GM23248 (cell line): ENCODE data around the gene EMILIN2. TPM values are rescaled to one million over a fixed set of nuclear protein-coding genes. Genes with fewer than 3 reads are reported as not detected.

Source experiments
- DNase-seq: peaks from one replicate; pipeline ENCODE4 v3.0.0-alpha.2; 2015
- H2AFZ ChIP-seq: fragments of 200-600 bp; sonication (generic); 2 replicates; pipeline ENCODE4 v1.6.1; 2016; ENCODE audit warnings: antibody characterized with exemption
- H3F3A ChIP-seq: fragments of 200-600 bp; sonication (generic); 2 replicates; pipeline ENCODE4 v1.6.1; 2016; ENCODE audit warnings: mild to moderate bottlenecking, antibody characterized with exemption, mixed run types; ENCODE audit not compliant: insufficient read depth
- H3K27ac ChIP-seq: fragments of 200-600 bp; sonication (generic); 2 replicates; pipeline ENCODE4 v1.5.1; 2016; ENCODE audit warnings: mild to moderate bottlenecking
- H3K27me3 ChIP-seq: fragments of 200-600 bp; sonication (generic); replicated peaks from 2 replicates; pipeline ENCODE4 v1.6.1; 2016; ENCODE audit warnings: mild to moderate bottlenecking; ENCODE audit not compliant: insufficient read depth
- H3K36me3 ChIP-seq: fragments of 200-600 bp; sonication (generic); 2 replicates; pipeline ENCODE4 v1.6.1; 2016; ENCODE audit warnings: low read depth, mild to moderate bottlenecking
- H3K4me1 ChIP-seq: fragments of 200-600 bp; sonication (generic); 2 replicates; pipeline ENCODE4 v1.6.1; 2016; ENCODE audit warnings: mild to moderate bottlenecking; ENCODE audit not compliant: insufficient read depth
- H3K4me2 ChIP-seq: fragments of 200-600 bp; sonication (generic); one replicate; pipeline ENCODE4 v1.6.1; 2016; ENCODE audit warnings: mild to moderate bottlenecking; ENCODE audit not compliant: unreplicated experiment
- H3K4me3 ChIP-seq: fragments of 200-600 bp; sonication (generic); 2 replicates; pipeline ENCODE4 v1.5.1; 2016; ENCODE audit warnings: mild to moderate bottlenecking
- H3K79me2 ChIP-seq: fragments of 200-600 bp; sonication (generic); 2 replicates; pipeline ENCODE4 v1.6.1; 2016; ENCODE audit warnings: mild to moderate bottlenecking; ENCODE audit not compliant: insufficient read depth
- H3K9ac ChIP-seq: fragments of 200-600 bp; sonication (generic); 2 replicates; pipeline ENCODE4 v1.6.1; 2016; ENCODE audit warnings: mild to moderate bottlenecking
- H3K9me2 ChIP-seq: fragments of 200-600 bp; sonication (generic); 2 replicates; pipeline ENCODE4 v1.6.1; 2016; ENCODE audit warnings: mixed run types, mild to moderate bottlenecking, moderate library complexity; ENCODE audit not compliant: insufficient read depth
- H3K9me3 ChIP-seq: fragments of 200-600 bp; sonication (generic); one replicate; pipeline ENCODE4 v1.6.1; 2017; ENCODE audit warnings: low read depth
- H4K20me1 ChIP-seq: fragments of 200-600 bp; sonication (generic); 2 replicates; pipeline ENCODE4 v1.6.0; 2016; ENCODE audit not compliant: insufficient read depth
- EZH2 ChIP-seq: fragments of 200-600 bp; sonication (generic); IDR thresholded peaks from 2 replicates; pipeline ENCODE4 v1.6.1; 2018; ENCODE audit warnings: antibody characterized with exemption, mild to moderate bottlenecking; ENCODE audit not compliant: insufficient read depth, poor library complexity, severe bottlenecking
- EZH2phosphoT487 ChIP-seq: fragments of 200-600 bp; sonication (generic); IDR thresholded peaks from 2 replicates; pipeline ENCODE4 v1.6.1; 2018; ENCODE audit warnings: antibody characterized with exemption, moderate library complexity, mild to moderate bottlenecking, low read depth; ENCODE audit not compliant: insufficient read depth
- WGBS, 2 experiments: methylation state at CpG; one replicate each; pipeline ENCODE4 v1.1.6; 2015 to 2017; ENCODE audit warnings: low lambda C conversion rate in 2 of 2, low coverage in 1 of 2; ENCODE audit errors: missing lambda C conversion rate in 2 of 2; 5-methylcytosine and 5-hydroxymethylcytosine counted together
- in situ Hi-C: fragments of 300-500 bp; cut with MboI; formaldehyde crosslinking; loops from 2 replicates; pipeline ENCODE4 v1.15.0; 2020
- polyA plus RNA-seq: library from polyadenylated mRNA; unstranded; fragments of >200 nt; fragmentation: Nextera tagmentation; extraction: Ambion mirVana; gene quantifications from 2 replicates; pipeline ENCODE4 v1.2.1, GENCODE V29; 2016
- total RNA-seq: library from RNA; depleted of rRNA; stranded (reverse); fragments of >200 nt; shearing (Covaris generic); gene quantifications from 2 replicates; pipeline ENCODE4 v1.2.3, GENCODE V29; 2014

The EMILIN2 gene
- total and polyA plus RNA-seq, 2 experiments from 2014 or later = 9.0 to 23.9 TPM

DNA sequence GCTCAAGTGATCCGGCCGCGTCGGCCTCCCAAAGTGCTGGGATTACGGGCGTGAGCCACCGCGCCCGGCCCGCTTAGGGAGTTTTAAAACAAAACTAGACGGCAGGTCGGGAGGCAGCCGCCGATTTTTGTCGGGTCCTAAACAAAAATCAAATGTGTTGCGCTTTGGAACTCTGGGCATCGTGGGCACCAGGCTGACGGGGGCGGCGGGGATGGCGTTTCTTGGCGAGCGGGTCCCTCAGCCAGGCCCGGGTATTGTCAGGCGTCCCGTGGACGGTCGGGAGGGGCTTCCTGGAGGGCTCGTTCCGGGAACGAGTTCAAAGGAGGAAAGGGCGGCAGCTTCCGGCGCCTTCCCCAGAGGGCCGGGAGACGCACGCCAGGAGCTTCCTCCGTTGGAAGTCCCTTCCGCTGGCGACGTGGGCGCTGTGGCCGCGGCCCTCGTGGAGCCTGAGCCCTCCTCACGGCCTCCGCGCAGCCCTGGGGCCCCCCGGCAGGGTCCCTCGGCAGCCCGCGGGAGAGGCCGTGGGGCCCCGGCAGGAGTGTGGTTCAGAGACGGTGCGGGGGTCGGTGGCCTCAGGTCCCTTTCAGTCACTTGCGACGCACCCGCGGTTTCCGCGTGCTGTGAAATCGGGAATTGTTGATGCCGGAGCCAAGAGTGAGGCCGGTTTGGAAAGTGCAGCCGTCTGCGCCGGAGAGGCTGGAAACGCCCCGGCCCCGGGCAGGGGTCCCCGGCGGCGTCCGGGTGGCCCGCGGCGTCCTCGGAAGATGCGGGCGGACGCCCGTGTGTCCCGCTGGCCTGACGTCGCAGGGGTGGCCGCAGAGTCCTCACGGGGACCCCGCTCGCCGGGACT, 59.3 kb downstream of the EMILIN2 start:
- Histone ChIP-seq H3F3A (peaks cover 35% of the 10 kb centered on the region), H3K9me3 (no peaks in the 10 kb centered on the region), H3K4me1 (peaks cover 24% of the 10 kb centered on the region), H3K9me2 (no peaks in the 10 kb centered on the region), H3K36me3 (no peaks in the 10 kb centered on the region), H2AFZ (peak overlapping the region; percentile 75), H4K20me1 (no peaks in the 10 kb centered on the region), H3K9ac (peak overlapping the region; percentile 84), H3K27ac (0 out of 2 replicates have a peak overlapping the region, but pooled peaks have one; percentile 4), H3K4me2 (peak overlapping the region; percentile 57), H3K27me3 (no peaks in the 10 kb centered on the region), H3K4me3 (peak overlapping the region; percentile 77), H3K79me2 (no peaks in the 10 kb centered on the region)
- WGBS, 2 experiments = 12% methylated on average over 76 to 86 of the region's 92 CpGs
- TF ChIP-seq EZH2phosphoT487 = no peak
- TF ChIP-seq EZH2 = no peak
- DNase-seq = peak; percentile 69
- in situ Hi-C loops = no loop called here

DNA sequence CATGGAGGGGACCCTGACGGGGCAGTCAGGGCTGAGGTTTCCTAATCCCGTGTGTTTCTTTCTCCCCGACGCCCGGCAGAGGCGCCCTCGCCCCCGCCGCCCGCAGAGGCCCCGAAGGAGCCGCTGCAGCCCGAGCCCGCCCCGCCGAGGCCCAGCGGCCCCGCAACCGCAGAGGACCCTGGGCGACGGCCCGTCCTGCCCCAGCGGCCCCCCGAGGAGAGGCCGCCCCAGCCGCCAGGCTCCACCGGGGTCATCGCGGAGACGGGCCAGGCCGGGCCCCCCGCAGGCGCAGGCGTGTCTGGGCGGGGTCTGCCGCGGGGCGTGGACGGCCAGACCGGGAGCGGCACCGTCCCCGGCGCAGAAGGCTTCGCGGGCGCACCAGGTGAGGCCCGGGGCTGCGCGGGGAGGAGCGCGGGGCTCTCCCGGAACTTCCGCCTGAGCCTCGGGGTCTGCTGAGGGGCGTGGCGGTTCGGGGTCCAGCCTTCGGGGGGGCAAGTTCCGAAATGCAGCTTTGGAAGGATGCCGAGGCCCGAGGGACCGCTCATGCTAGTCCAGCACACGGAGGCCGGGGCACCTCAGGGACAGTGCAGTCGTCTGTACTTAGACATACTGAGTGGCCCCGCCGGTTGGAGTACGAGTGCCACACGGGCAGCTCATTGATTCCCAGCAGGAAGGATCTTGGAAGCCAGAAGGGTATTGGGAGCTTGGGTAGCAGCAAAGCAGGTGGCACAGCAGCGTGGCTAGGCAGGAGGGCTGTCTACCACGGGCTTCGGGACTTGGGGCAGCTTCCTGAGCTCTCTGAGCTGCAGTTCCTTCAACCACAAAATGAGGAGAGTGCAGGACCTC, 60.1 kb downstream of the EMILIN2 start:
- Histone ChIP-seq H3F3A (peaks cover 27% of the 10 kb centered on the region), H3K4me3 (peak overlapping the region; percentile 77), H3K4me2 (peak overlapping the region; percentile 60), H2AFZ (peak overlapping the region; percentile 75), H3K79me2 (no peaks in the 10 kb centered on the region), H3K27me3 (no peaks in the 10 kb centered on the region), H3K9me2 (no peaks in the 10 kb centered on the region), H3K4me1 (peaks cover 15% of the 10 kb centered on the region), H3K27ac (0 out of 2 replicates have a peak overlapping the region, but pooled peaks have one; percentile 4), H3K9ac (peak overlapping the region; percentile 84), H3K9me3 (no peaks in the 10 kb centered on the region), H4K20me1 (no peaks in the 10 kb centered on the region), H3K36me3 (no peaks in the 10 kb centered on the region)
- WGBS, 2 experiments = 7% methylated on average over 48 to 49 of the region's 73 CpGs
- no peak for TF ChIP-seq EZH2phosphoT487
- no peak for TF ChIP-seq EZH2
- in situ Hi-C loops = no loop called here
- DNase-seq = peak; percentile 69

GRCh38 chr18:2907550-2908135, 60.8 kb downstream of the EMILIN2 start:
- TF ChIP-seq EZH2phosphoT487 (no peak), EZH2 (no peak)
- in situ Hi-C loops = no loop called here
- no peak for DNase-seq
- peak overlapping the region; percentile 60 for H3K4me2 ChIP-seq
- H2AFZ ChIP-seq = peak overlapping the region; percentile 75; the same call in 1 of the 2 replicates
- H3K79me2 ChIP-seq = no peaks in the 10 kb centered on the region
- H3K36me3 ChIP-seq = no peaks in the 10 kb centered on the region
- no peaks in the 10 kb centered on the region for H3K27me3 ChIP-seq
- 90 to 93% methylated on average over 5 of the region's 5 CpGs for WGBS, 2 experiments
- peaks cover 8% of the 10 kb centered on the region for H3K4me1 ChIP-seq
- no peaks in the 10 kb centered on the region for H4K20me1 ChIP-seq
- H3K9me2 ChIP-seq = no peaks in the 10 kb centered on the region
- H3K27ac ChIP-seq = no peak overlapping the region
- H3K9me3 ChIP-seq = no peaks in the 10 kb centered on the region
- H3K9ac ChIP-seq = peak overlapping the region; percentile 84
- peaks cover 20% of the 10 kb centered on the region for H3F3A ChIP-seq
- H3K4me3 ChIP-seq = peak overlapping the region; percentile 77
